ENCODE measurements around the gene LSMEM2. TPM values are rescaled to one million over a fixed set of nuclear protein-coding genes. Genes with fewer than 3 reads are reported as not detected.

Gene LSMEM2
- total and polyA plus RNA-seq, 2 of the 8 experiments (the other 6 are each of a cell fraction or from before 2014, with no cell fraction given) = 0.58 to 0.68 TPM

Other genes starting within 250 kb of the LSMEM2 start
- gene RBM5, start 190.2 kb upstream of the LSMEM2 start, total RNA-seq (2021; fragmentation: NEBNext Ultra II Directional; extraction: Animal tissue kit (Norgen Biotek cat#: 25700)) = 82.7 and 83.7 TPM in 2 replicates
- 98.8 and 144 TPM in 2 replicates for gene RBM5, start 190.2 kb upstream of the LSMEM2 start, polyA plus RNA-seq (2011; rRNA removed)
- 37.0 and 39.6 TPM in 2 replicates for gene SEMA3F, start 123.8 kb upstream of the LSMEM2 start, total RNA-seq (2021; fragmentation: NEBNext Ultra II Directional; extraction: Animal tissue kit (Norgen Biotek cat#: 25700))
- gene SEMA3F, start 123.8 kb upstream of the LSMEM2 start, polyA plus RNA-seq (2011; rRNA removed) = 20.3 and 36.0 TPM in 2 replicates
- not detected in 2 replicates for gene GNAT1, start 87.5 kb upstream of the LSMEM2 start, total RNA-seq (2021; fragmentation: NEBNext Ultra II Directional; extraction: Animal tissue kit (Norgen Biotek cat#: 25700))
- gene GNAT1, start 87.5 kb upstream of the LSMEM2 start, polyA plus RNA-seq (2011; rRNA removed) = 0.08 and 0.20 TPM in 2 replicates
- 0.57 and 1.2 TPM in 2 replicates for gene SLC38A3, start 73.8 kb upstream of the LSMEM2 start, total RNA-seq (2021; fragmentation: NEBNext Ultra II Directional; extraction: Animal tissue kit (Norgen Biotek cat#: 25700))
- gene SLC38A3, start 73.8 kb upstream of the LSMEM2 start, polyA plus RNA-seq (2011; rRNA removed) = 3.7 and 4.7 TPM in 2 replicates
- gene GNAI2, start 42.9 kb upstream of the LSMEM2 start, total RNA-seq (2021; fragmentation: NEBNext Ultra II Directional; extraction: Animal tissue kit (Norgen Biotek cat#: 25700)) = 168 and 169 TPM in 2 replicates
- 516 and 539 TPM in 2 replicates for gene GNAI2, start 42.9 kb upstream of the LSMEM2 start, polyA plus RNA-seq (2011; rRNA removed)
- 4.7 and 4.8 TPM in 2 replicates for gene SEMA3B, start 9.9 kb upstream of the LSMEM2 start, total RNA-seq (2021; fragmentation: NEBNext Ultra II Directional; extraction: Animal tissue kit (Norgen Biotek cat#: 25700))
- 3.0 and 7.1 TPM in 2 replicates for gene SEMA3B, start 9.9 kb upstream of the LSMEM2 start, polyA plus RNA-seq (2011; rRNA removed)
- gene IFRD2, start 13.3 kb downstream of the LSMEM2 start, total RNA-seq (2021; fragmentation: NEBNext Ultra II Directional; extraction: Animal tissue kit (Norgen Biotek cat#: 25700)) = 88.8 and 97.8 TPM in 2 replicates
- 76.7 and 123 TPM in 2 replicates for gene IFRD2, start 13.3 kb downstream of the LSMEM2 start, polyA plus RNA-seq (2011; rRNA removed)
- gene HYAL3, start 20.3 kb downstream of the LSMEM2 start, total RNA-seq (2021; fragmentation: NEBNext Ultra II Directional; extraction: Animal tissue kit (Norgen Biotek cat#: 25700)) = 3.2 and 4.9 TPM in 2 replicates
- gene HYAL3, start 20.3 kb downstream of the LSMEM2 start, polyA plus RNA-seq (2011; rRNA removed) = 12.2 and 13.0 TPM in 2 replicates
- 10.1 and 11.3 TPM in 2 replicates for gene NAA80, start 20.3 kb downstream of the LSMEM2 start, total RNA-seq (2021; fragmentation: NEBNext Ultra II Directional; extraction: Animal tissue kit (Norgen Biotek cat#: 25700))
- 16.7 and 23.9 TPM in 2 replicates for gene NAA80, start 20.3 kb downstream of the LSMEM2 start, polyA plus RNA-seq (2011; rRNA removed)
- gene HYAL1, start 24.5 kb downstream of the LSMEM2 start, total RNA-seq (2021; fragmentation: NEBNext Ultra II Directional; extraction: Animal tissue kit (Norgen Biotek cat#: 25700)) = 1.7 and 2.0 TPM in 2 replicates
- gene HYAL1, start 24.5 kb downstream of the LSMEM2 start, polyA plus RNA-seq (2011; rRNA removed) = 5.4 and 9.1 TPM in 2 replicates
- 51.9 and 52.2 TPM in 2 replicates for gene HYAL2, start 43.7 kb downstream of the LSMEM2 start, total RNA-seq (2021; fragmentation: NEBNext Ultra II Directional; extraction: Animal tissue kit (Norgen Biotek cat#: 25700))
- gene HYAL2, start 43.7 kb downstream of the LSMEM2 start, polyA plus RNA-seq (2011; rRNA removed) = 176 and 199 TPM in 2 replicates
- 30.8 and 33.3 TPM in 2 replicates for gene TUSC2, start 49.1 kb downstream of the LSMEM2 start, total RNA-seq (2021; fragmentation: NEBNext Ultra II Directional; extraction: Animal tissue kit (Norgen Biotek cat#: 25700))
- gene TUSC2, start 49.1 kb downstream of the LSMEM2 start, polyA plus RNA-seq (2011; rRNA removed) = 65.4 and 73.6 TPM in 2 replicates
- gene RASSF1, start 61.7 kb downstream of the LSMEM2 start, total RNA-seq (2021; fragmentation: NEBNext Ultra II Directional; extraction: Animal tissue kit (Norgen Biotek cat#: 25700)) = 10.3 and 11.2 TPM in 2 replicates
- 15.7 and 15.9 TPM in 2 replicates for gene RASSF1, start 61.7 kb downstream of the LSMEM2 start, polyA plus RNA-seq (2011; rRNA removed)
- gene ZMYND10, start 66.6 kb downstream of the LSMEM2 start, total RNA-seq (2021; fragmentation: NEBNext Ultra II Directional; extraction: Animal tissue kit (Norgen Biotek cat#: 25700)) = 0.54 and 0.56 TPM in 2 replicates
- 0.79 and 0.93 TPM in 2 replicates for gene ZMYND10, start 66.6 kb downstream of the LSMEM2 start, polyA plus RNA-seq (2011; rRNA removed)
- 25.0 and 28.4 TPM in 2 replicates for gene NPRL2, start 71.7 kb downstream of the LSMEM2 start, total RNA-seq (2021; fragmentation: NEBNext Ultra II Directional; extraction: Animal tissue kit (Norgen Biotek cat#: 25700))
- 51.4 and 52.3 TPM in 2 replicates for gene NPRL2, start 71.7 kb downstream of the LSMEM2 start, polyA plus RNA-seq (2011; rRNA removed)
- gene CYB561D2, start 71.8 kb downstream of the LSMEM2 start, total RNA-seq (2021; fragmentation: NEBNext Ultra II Directional; extraction: Animal tissue kit (Norgen Biotek cat#: 25700)) = 9.8 and 9.9 TPM in 2 replicates
- gene CYB561D2, start 71.8 kb downstream of the LSMEM2 start, polyA plus RNA-seq (2011; rRNA removed) = 34.0 and 34.5 TPM in 2 replicates
- 25.3 and 25.4 TPM in 2 replicates for gene TMEM115, start 80.4 kb downstream of the LSMEM2 start, total RNA-seq (2021; fragmentation: NEBNext Ultra II Directional; extraction: Animal tissue kit (Norgen Biotek cat#: 25700))
- 32.4 and 41.9 TPM in 2 replicates for gene TMEM115, start 80.4 kb downstream of the LSMEM2 start, polyA plus RNA-seq (2011; rRNA removed)
- 14.0 and 14.1 TPM in 2 replicates for gene CACNA2D2, start 224.5 kb downstream of the LSMEM2 start, total RNA-seq (2021; fragmentation: NEBNext Ultra II Directional; extraction: Animal tissue kit (Norgen Biotek cat#: 25700))
- gene CACNA2D2, start 224.5 kb downstream of the LSMEM2 start, polyA plus RNA-seq (2011; rRNA removed) = 24.9 and 25.0 TPM in 2 replicates